Measurements from ENCODE around the gene FAM131C. TPM values are rescaled to one million over a fixed set of nuclear protein-coding genes. Genes with fewer than 3 reads are reported as not detected.

FAM131C gene
- total and polyA plus RNA-seq, 5 donors from 2014 or later: 0.26 TPM; not detected in 4

- H3K4me1 ChIP-seq (ENCODE audit: control insufficient read depth, insufficient read depth, low read length, poor library complexity, severe bottlenecking): no peaks in the 10 kb centered on the region
- H3K27me3 ChIP-seq (ENCODE audit: control insufficient read depth, insufficient read depth, low read length): no peaks in the 10 kb centered on the region
- no peak overlapping the region for H3K4me3 Mint-ChIP-seq
- no peaks in the 10 kb centered on the region for H3K36me3 ChIP-seq (ENCODE audit: control insufficient read depth, insufficient read depth, low read length)
- no peaks in the 10 kb centered on the region for H3K9me3 ChIP-seq (ENCODE audit: control insufficient read depth in 2 of 2, low read length in 2 of 2)
- peaks cover 0 to 3% (median under 1%) of the 10 kb centered on the region in 4 donors for H3K4me1 Mint-ChIP-seq
- no peak overlapping the region for H3K27ac Mint-ChIP-seq
- H3K27ac ChIP-seq (ENCODE audit: insufficient read depth, low read length, poor library complexity, severe bottlenecking): no peak overlapping the region
- DNase-seq (no peak), ATAC-seq (ENCODE audit: low read depth in 2 of 2) (no peak)
- H3K9me3 Mint-ChIP-seq: no peaks in the 10 kb centered on the region
- peaks cover 14% of the 10 kb centered on the region for H3K27me3 Mint-ChIP-seq
- H3K36me3 Mint-ChIP-seq: no peaks in the 10 kb centered on the region
- no peak overlapping the region for H3K4me3 ChIP-seq (ENCODE audit: low read depth, low read length)
Measured at GRCh38 chr1:16117936-16118335, 44.5 kb upstream of the FAM131C start.

DNA sequence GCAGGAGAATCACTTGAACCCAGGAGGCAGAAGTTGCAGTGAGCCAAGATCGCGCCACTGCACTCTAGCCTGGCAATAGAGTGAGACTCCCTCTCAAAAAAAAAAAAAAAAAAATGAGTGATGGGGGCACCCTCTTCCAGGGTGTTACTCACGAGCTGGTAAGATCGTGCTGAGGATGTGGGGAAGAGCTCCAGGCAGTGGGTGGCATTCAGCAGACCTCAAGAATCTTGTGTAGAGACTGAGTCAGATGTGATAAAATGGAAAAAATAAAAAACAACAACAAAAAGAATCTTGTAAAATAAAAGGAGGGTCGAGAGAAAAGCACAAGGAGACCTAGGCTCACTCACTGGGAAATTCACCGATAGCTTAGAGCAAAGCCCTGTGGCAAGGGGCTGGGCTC lies 43.9 kb upstream of the FAM131C start:
- H3K27ac ChIP-seq (ENCODE audit: insufficient read depth, low read length, poor library complexity, severe bottlenecking): no peak overlapping the region
- Mint-ChIP-seq H3K9me3 (no peaks in the 10 kb centered on the region), H3K36me3 (no peaks in the 10 kb centered on the region), H3K4me1 (no peaks in the 10 kb centered on the region), H3K27me3 (peaks cover 15% of the 10 kb centered on the region), H3K27ac (no peak overlapping the region), H3K4me3 (no peak overlapping the region)
- no peaks in the 10 kb centered on the region for H3K36me3 ChIP-seq (ENCODE audit: control insufficient read depth, insufficient read depth, low read length)
- H3K4me1 ChIP-seq (ENCODE audit: control insufficient read depth, insufficient read depth, low read length, poor library complexity, severe bottlenecking): no peaks in the 10 kb centered on the region
- no peak overlapping the region for H3K4me3 ChIP-seq (ENCODE audit: low read depth, low read length)
- no peak for ATAC-seq (ENCODE audit: low read depth in 2 of 2)
- no peak for DNase-seq
- H3K9me3 ChIP-seq (ENCODE audit: control insufficient read depth in 2 of 2, low read length in 2 of 2): no peaks in the 10 kb centered on the region
- H3K27me3 ChIP-seq (ENCODE audit: control insufficient read depth, insufficient read depth, low read length): no peaks in the 10 kb centered on the region

DNA sequence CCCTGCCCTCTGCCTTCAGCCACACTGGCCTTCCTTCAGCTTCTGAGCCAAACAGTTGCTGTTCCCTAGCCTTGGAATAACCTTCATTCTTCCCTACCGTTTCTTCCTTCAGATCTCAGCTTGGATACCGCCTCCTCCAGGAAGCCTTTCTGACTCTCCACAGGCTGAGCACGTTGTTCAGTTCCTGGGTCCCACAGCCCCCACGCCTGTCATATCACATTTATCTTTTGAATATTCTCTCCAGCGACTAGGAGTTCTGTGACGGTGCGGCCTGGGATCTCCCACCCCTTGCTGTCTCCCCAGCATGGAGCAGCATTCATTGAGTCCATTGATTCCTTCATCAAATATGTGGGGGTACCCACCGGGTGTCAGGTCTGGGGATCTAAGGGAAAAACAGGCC lies 43.2 kb upstream of the FAM131C start:
- H3K9me3 Mint-ChIP-seq: peaks cover 0 to 2% (median 0%) of the 10 kb centered on the region in 7 donors
- H3K36me3 Mint-ChIP-seq: no peaks in the 10 kb centered on the region
- peaks cover 15% of the 10 kb centered on the region for H3K27me3 Mint-ChIP-seq
- Histone ChIP-seq H3K4me3 (ENCODE audit: low read depth, low read length) (no peak overlapping the region), H3K36me3 (ENCODE audit: control insufficient read depth, insufficient read depth, low read length) (no peaks in the 10 kb centered on the region), H3K27ac (ENCODE audit: insufficient read depth, low read length, poor library complexity, severe bottlenecking) (no peak overlapping the region), H3K4me1 (ENCODE audit: control insufficient read depth, insufficient read depth, low read length, poor library complexity, severe bottlenecking) (no peaks in the 10 kb centered on the region), H3K27me3 (ENCODE audit: control insufficient read depth, insufficient read depth, low read length) (no peaks in the 10 kb centered on the region), H3K9me3 (ENCODE audit: control insufficient read depth in 2 of 2, low read length in 2 of 2) (no peaks in the 10 kb centered on the region)
- H3K4me1 Mint-ChIP-seq: no peaks in the 10 kb centered on the region
- no peak for ATAC-seq (ENCODE audit: low read depth in 2 of 2)
- no peak overlapping the region for H3K4me3 Mint-ChIP-seq
- peak overlapping the region in 2 of 3 donors; percentile 29 to 54 for H3K27ac Mint-ChIP-seq
- DNase-seq: no peak

GRCh38 chr1:16116002-16116401 lies 42.6 kb upstream of the FAM131C start:
- no peaks in the 10 kb centered on the region for H3K4me1 Mint-ChIP-seq
- no peak overlapping the region for H3K4me3 ChIP-seq (ENCODE audit: low read depth, low read length)
- H3K4me1 ChIP-seq (ENCODE audit: control insufficient read depth, insufficient read depth, low read length, poor library complexity, severe bottlenecking): no peaks in the 10 kb centered on the region
- no peak overlapping the region for H3K27ac ChIP-seq (ENCODE audit: insufficient read depth, low read length, poor library complexity, severe bottlenecking)
- ATAC-seq (ENCODE audit: low read depth in 2 of 2) (no peak), DNase-seq (no peak)
- H3K9me3 ChIP-seq (ENCODE audit: control insufficient read depth in 2 of 2, low read length in 2 of 2): no peaks in the 10 kb centered on the region
- no peaks in the 10 kb centered on the region for H3K27me3 ChIP-seq (ENCODE audit: control insufficient read depth, insufficient read depth, low read length)
- H3K36me3 Mint-ChIP-seq: no peaks in the 10 kb centered on the region
- H3K9me3 Mint-ChIP-seq: peaks cover 0 to 2% (median 0%) of the 10 kb centered on the region in 7 donors
- H3K36me3 ChIP-seq (ENCODE audit: control insufficient read depth, insufficient read depth, low read length): no peaks in the 10 kb centered on the region
- H3K27ac Mint-ChIP-seq: no peak overlapping the region
- peaks cover 15% of the 10 kb centered on the region for H3K27me3 Mint-ChIP-seq
- no peak overlapping the region for H3K4me3 Mint-ChIP-seq

GRCh38 chr1:16115468-16115983 lies 42.1 kb upstream of the FAM131C start:
- Mint-ChIP-seq H3K27ac (no peak overlapping the region), H3K4me3 (no peak overlapping the region), H3K4me1 (no peaks in the 10 kb centered on the region), H3K27me3 (peaks cover 15% of the 10 kb centered on the region), H3K9me3 (peaks cover 0 to 2% (median 0%) of the 10 kb centered on the region in 7 donors), H3K36me3 (no peaks in the 10 kb centered on the region)
- H3K4me1 ChIP-seq (ENCODE audit: control insufficient read depth, insufficient read depth, low read length, poor library complexity, severe bottlenecking): no peaks in the 10 kb centered on the region
- H3K4me3 ChIP-seq (ENCODE audit: low read depth, low read length): no peak overlapping the region
- no peaks in the 10 kb centered on the region for H3K9me3 ChIP-seq (ENCODE audit: control insufficient read depth in 2 of 2, low read length in 2 of 2)
- ATAC-seq (ENCODE audit: low read depth in 2 of 2) (no peak), DNase-seq (no peak)
- no peaks in the 10 kb centered on the region for H3K36me3 ChIP-seq (ENCODE audit: control insufficient read depth, insufficient read depth, low read length)
- H3K27ac ChIP-seq (ENCODE audit: insufficient read depth, low read length, poor library complexity, severe bottlenecking): no peak overlapping the region
- no peaks in the 10 kb centered on the region for H3K27me3 ChIP-seq (ENCODE audit: control insufficient read depth, insufficient read depth, low read length)

DNA sequence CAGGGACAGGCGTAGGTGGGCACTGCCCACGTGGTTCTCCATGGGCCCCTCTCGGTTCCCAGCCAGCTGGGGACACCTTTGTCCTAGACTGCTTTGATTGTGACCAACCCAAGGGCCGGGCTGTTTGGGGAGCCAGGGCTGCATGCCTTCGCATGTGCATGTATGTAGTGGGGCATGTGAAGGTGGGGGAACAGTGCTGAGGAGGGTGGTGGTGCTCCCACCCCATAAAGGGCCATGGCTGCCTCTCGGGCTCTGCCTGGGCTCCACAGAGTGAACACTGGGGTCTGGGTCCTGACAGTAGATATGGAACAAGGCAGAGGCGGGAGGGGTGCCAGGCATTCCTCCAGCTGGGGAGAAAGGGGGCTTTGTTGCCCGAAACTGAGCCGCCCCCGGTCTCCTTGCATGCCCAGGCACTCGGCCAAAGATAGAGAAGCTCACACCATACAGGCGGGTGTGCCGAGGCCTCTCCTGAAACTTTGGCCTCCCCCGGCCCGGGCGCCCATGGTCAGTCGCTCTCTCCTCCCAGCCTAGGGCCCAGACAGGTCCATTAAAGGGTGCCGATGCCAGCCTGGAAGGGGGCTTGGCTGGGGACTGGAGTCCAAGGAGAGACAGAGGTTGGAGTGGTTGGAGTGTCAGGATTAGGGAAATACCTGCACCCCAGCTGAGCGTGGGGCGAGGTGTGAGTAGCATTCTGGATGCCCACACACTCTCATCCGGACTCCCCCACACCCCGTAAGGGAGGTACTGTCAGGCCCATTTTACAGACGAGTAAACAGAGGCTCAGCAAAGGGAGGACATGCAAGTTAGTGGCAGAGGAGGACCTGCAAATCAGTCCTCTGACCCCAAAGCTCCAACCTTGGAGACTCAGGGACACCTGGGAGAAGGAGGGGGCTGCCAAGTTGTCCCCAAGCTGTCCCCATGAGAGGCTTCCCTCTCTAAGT lies 41.3 kb upstream of the FAM131C start:
- peaks cover 15% of the 10 kb centered on the region for H3K27me3 Mint-ChIP-seq
- Histone ChIP-seq H3K27me3 (ENCODE audit: control insufficient read depth, insufficient read depth, low read length) (no peaks in the 10 kb centered on the region), H3K36me3 (ENCODE audit: control insufficient read depth, insufficient read depth, low read length) (no peaks in the 10 kb centered on the region), H3K9me3 (ENCODE audit: control insufficient read depth in 2 of 2, low read length in 2 of 2) (no peaks in the 10 kb centered on the region), H3K27ac (ENCODE audit: insufficient read depth, low read length, poor library complexity, severe bottlenecking) (no peak overlapping the region), H3K4me3 (ENCODE audit: low read depth, low read length) (no peak overlapping the region), H3K4me1 (ENCODE audit: control insufficient read depth, insufficient read depth, low read length, poor library complexity, severe bottlenecking) (no peaks in the 10 kb centered on the region)
- DNase-seq (no peak), ATAC-seq (ENCODE audit: low read depth in 2 of 2) (no peak)
- H3K4me3 Mint-ChIP-seq: no peak overlapping the region
- peaks cover 0 to 4% (median 0%) of the 10 kb centered on the region in 7 donors for H3K9me3 Mint-ChIP-seq
- H3K4me1 Mint-ChIP-seq: no peaks in the 10 kb centered on the region
- H3K36me3 Mint-ChIP-seq: peaks cover 4% of the 10 kb centered on the region
- no peak overlapping the region for H3K27ac Mint-ChIP-seq

DNA sequence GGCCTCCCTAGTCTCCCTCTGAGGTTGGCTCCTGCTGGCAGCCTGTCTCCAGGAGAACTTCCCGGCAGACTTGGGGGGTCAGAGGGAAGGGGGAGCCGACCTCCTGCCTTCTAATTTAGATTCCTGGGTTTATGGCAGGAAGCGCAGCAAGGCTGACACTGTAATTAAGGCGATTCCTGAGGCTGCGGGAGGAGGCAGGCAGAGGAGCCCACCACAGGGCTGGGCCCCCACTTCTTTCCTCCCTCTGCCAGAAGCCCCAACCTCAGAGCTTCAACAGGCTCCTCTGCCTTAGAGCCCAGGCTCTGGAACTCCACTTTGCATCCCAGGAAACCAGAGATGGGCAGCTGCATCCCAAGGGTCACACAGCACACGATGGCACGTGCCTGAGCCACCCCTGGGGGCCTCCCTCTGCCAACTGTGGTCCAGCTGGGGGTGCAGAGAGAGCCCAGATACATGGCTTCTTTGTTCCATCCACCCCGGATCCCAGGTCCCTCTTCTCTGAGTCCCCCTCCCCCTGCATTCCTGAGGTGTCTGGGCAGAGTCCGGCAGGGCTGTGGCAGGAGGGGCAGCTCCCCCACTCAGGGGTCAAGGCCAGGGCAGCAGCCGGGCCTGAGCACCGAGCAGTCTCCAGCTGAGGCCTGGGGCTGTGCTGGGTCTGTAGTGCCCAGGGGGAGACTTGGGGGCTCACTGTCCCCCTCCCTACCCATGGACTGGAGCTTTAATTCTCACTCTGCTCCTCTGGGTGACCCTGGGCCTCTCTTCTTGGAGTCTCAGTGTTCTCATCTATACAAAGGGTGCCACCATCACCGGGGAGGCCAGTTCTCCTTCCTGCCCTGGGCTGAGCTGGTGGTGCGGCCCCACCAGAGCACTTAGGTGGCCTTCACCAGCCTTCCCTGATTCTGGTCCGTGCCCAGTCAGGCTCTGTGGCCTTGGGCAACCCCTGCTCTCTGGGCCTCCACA lies 39.4 kb upstream of the FAM131C start:
- H3K4me1 ChIP-seq (ENCODE audit: control insufficient read depth, insufficient read depth, low read length, poor library complexity, severe bottlenecking): no peaks in the 10 kb centered on the region
- no peak for ATAC-seq (ENCODE audit: low read depth in 2 of 2)

More for the DNA sequence above, 39.4 kb upstream of the FAM131C start:
- Mint-ChIP-seq H3K9me3 (peaks cover 0 to 11% (median 6%) of the 10 kb centered on the region in 7 donors), H3K27me3 (peaks cover 17% of the 10 kb centered on the region), H3K27ac (no peak overlapping the region), H3K36me3 (peaks cover 4% of the 10 kb centered on the region), H3K4me1 (no peaks in the 10 kb centered on the region), H3K4me3 (no peak overlapping the region)
- H3K4me3 ChIP-seq (ENCODE audit: low read depth, low read length): no peak overlapping the region
- no peaks in the 10 kb centered on the region for H3K36me3 ChIP-seq (ENCODE audit: control insufficient read depth, insufficient read depth, low read length)
- no peak overlapping the region for H3K27ac ChIP-seq (ENCODE audit: insufficient read depth, low read length, poor library complexity, severe bottlenecking)
- no peaks in the 10 kb centered on the region for H3K27me3 ChIP-seq (ENCODE audit: control insufficient read depth, insufficient read depth, low read length)
- peaks cover 3 to 14% of the 10 kb centered on the region in 2 experiments for H3K9me3 ChIP-seq (ENCODE audit: control insufficient read depth in 2 of 2, low read length in 2 of 2)
- no peak for DNase-seq
